ENCODE data around the gene SLC6A9.

- no peak for TF ChIP-seq EGR1 (IDR thresholded peaks at IDR 0.05)
- no peak for TF ChIP-seq YY1 (IDR thresholded peaks at IDR 0.05; ENCODE audit: low read depth)
- no peak for TF ChIP-seq TAF1 (IDR thresholded peaks at IDR 0.05; ENCODE audit: low read depth)
- TF ChIP-seq EP300 (IDR thresholded peaks at IDR 0.05; ENCODE audit: borderline replicate concordance) = no peak
- no peak for TF ChIP-seq TCF12 (IDR thresholded peaks at IDR 0.05; ENCODE audit: low read depth)
- no peak for TF ChIP-seq CEBPB (IDR thresholded peaks at IDR 0.05)
- no peak for TF ChIP-seq TEAD4 (IDR thresholded peaks at IDR 0.05)
- TF ChIP-seq RAD21 (IDR thresholded peaks at IDR 0.05; ENCODE audit: low read depth) = no peak
- no peak for TF ChIP-seq REST (IDR thresholded peaks at IDR 0.05; ENCODE audit: low read depth)
- TF ChIP-seq CREB1 (IDR thresholded peaks at IDR 0.05; ENCODE audit: low read depth) = no peak
- TF ChIP-seq FOXM1 (IDR thresholded peaks at IDR 0.05; ENCODE audit: borderline replicate concordance, low read depth) = no peak
Measured at GRCh38 chr1:44035726-44036408, 4.6 kb upstream of the SLC6A9 start.
